ENCODE results near the gene KIF13A. TPM values are rescaled to one million over a fixed set of nuclear protein-coding genes. Genes with fewer than 3 reads are reported as not detected.

Gene KIF13A
- polyA plus RNA-seq, 1 experiment: 57.7 TPM

DNA sequence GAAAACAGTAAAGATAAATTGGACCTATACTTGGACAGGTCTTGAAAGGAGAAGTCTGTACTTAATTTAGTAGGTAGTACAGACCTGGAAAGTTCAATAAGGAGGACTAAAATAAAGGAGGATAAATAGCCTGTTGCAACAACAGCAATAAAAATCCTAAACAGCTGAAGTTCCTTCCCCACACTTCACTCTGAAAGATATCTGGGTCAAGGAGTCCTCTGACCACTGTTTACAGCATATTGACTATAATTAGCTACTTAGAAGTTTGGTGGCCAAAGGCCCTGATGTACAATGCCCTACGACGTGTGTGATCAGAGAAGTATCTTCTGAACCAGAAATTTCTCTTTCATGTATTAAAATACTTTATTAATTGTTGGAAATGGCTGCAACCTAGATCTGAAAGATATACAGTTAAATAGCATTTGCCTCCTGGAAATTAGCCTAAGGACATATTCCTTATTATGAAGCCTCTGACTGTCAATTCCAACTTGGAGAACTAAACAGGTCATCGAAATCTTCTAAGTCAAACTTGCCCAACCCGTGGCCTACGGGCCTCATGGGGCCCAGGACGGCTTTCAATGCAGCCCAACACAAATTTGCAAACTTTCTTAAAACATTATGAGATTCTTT is 82.8 kb downstream of the KIF13A start:
- POLR2A ChIA-PET: no interaction called here
- CTCF ChIA-PET: no interaction called here
- H3K27ac ChIP-seq (ENCODE audit: low read depth, low read length): peak overlapping the region; percentile 57
- no peak for TF ChIP-seq CTCF (IDR thresholded peaks at IDR 0.05; ENCODE audit: low read depth, low read length)
- no peak overlapping the region for H3K4me3 ChIP-seq (ENCODE audit: low read depth, low read length)
- no peaks in the 10 kb centered on the region; the same call in 1 of the 2 replicates for H3K9me3 ChIP-seq (ENCODE audit: control insufficient read depth, insufficient read depth, low read length)
- H3K27me3 ChIP-seq (ENCODE audit: control insufficient read depth, insufficient read depth, low read length): no peaks in the 10 kb centered on the region
- DNase-seq (ENCODE audit: low read depth, low spot score): no peak

GRCh38 chr6:17902974-17903373 is 84.5 kb downstream of the KIF13A start:
- Histone ChIP-seq H3K27me3 (ENCODE audit: control insufficient read depth, insufficient read depth, low read length) (no peaks in the 10 kb centered on the region), H3K27ac (ENCODE audit: low read depth, low read length) (no peak overlapping the region), H3K9me3 (ENCODE audit: control insufficient read depth, insufficient read depth, low read length) (no peaks in the 10 kb centered on the region; the same call in 1 of the 2 replicates), H3K4me3 (ENCODE audit: low read depth, low read length) (no peak overlapping the region)
- no peak for TF ChIP-seq CTCF (IDR thresholded peaks at IDR 0.05; ENCODE audit: low read depth, low read length)
- ChIA-PET CTCF (interaction anchor here (0.5 kb wide), 1 partner anchor 34 kb away, joined by 6 read pairs; no protein-coding TSS in a partner anchor), POLR2A (no interaction called here)
- DNase-seq (ENCODE audit: low read depth, low spot score): no peak

DNA sequence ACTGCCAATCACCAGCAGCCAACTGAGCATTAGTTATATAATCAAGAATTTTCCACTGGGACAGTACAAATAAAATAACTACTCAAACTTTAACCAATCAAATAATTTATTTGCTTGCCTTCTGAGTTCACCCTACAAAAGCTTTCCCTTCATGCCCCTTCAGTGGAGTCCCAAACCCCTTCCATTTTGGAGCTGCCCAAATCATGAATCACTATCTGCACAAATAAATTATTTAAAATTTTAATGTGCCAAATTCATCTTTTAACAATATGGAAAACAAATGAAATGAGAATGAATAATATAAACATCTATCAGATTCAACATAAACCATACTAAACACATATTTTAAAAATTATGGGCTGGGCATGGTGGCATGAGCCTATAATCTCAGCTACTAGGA is 85.9 kb downstream of the KIF13A start:
- ChIA-PET CTCF (interaction anchor here (0.6 kb wide), 1 partner anchor 87 kb away, joined by 7 read pairs; no protein-coding TSS in a partner anchor), POLR2A (no interaction called here)
- H3K9me3 ChIP-seq (ENCODE audit: control insufficient read depth, insufficient read depth, low read length): no peaks in the 10 kb centered on the region; the same call in 1 of the 2 replicates
- no peak for DNase-seq (ENCODE audit: low read depth, low spot score)
- H3K27me3 ChIP-seq (ENCODE audit: control insufficient read depth, insufficient read depth, low read length): no peaks in the 10 kb centered on the region
- H3K27ac ChIP-seq (ENCODE audit: low read depth, low read length): no peak overlapping the region
- no peak overlapping the region for H3K4me3 ChIP-seq (ENCODE audit: low read depth, low read length)
- TF ChIP-seq CTCF (IDR thresholded peaks at IDR 0.05; ENCODE audit: low read depth, low read length): no peak

DNA sequence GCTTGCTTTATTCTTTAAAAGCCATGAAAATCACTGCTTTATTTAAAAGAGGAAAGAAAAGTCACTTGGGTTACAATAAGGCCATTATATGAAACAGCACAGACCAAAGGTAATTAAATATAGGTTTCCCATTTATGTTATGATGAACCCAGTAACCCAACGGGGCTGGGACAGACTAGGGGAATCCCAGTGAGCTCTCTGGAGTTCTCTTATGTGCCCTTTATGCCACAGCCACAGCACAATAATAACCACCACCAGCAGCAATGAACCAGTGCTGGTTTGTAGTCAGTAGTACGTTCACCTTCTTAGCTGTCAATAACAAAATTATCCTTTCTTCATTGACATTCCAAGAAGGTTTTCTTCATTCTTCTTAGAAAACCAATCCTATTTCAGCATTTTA is 87.4 kb downstream of the KIF13A start:
- ChIA-PET POLR2A (no interaction called here), CTCF (no interaction called here)
- Histone ChIP-seq H3K9me3 (ENCODE audit: control insufficient read depth, insufficient read depth, low read length) (peaks cover 9% of the 10 kb centered on the region), H3K27me3 (ENCODE audit: control insufficient read depth, insufficient read depth, low read length) (no peaks in the 10 kb centered on the region), H3K4me3 (ENCODE audit: low read depth, low read length) (no peak overlapping the region), H3K27ac (ENCODE audit: low read depth, low read length) (no peak overlapping the region)
- no peak for TF ChIP-seq CTCF (IDR thresholded peaks at IDR 0.05; ENCODE audit: low read depth, low read length)
- DNase-seq (ENCODE audit: low read depth, low spot score): no peak

GRCh38 chr6:17899491-17899890 is 87.9 kb downstream of the KIF13A start:
- Histone ChIP-seq H3K27me3 (ENCODE audit: control insufficient read depth, insufficient read depth, low read length) (no peaks in the 10 kb centered on the region), H3K27ac (ENCODE audit: low read depth, low read length) (no peak overlapping the region), H3K4me3 (ENCODE audit: low read depth, low read length) (no peak overlapping the region), H3K9me3 (ENCODE audit: control insufficient read depth, insufficient read depth, low read length) (peaks cover 9% of the 10 kb centered on the region)
- TF ChIP-seq CTCF (IDR thresholded peaks at IDR 0.05; ENCODE audit: low read depth, low read length): no peak
- no peak for DNase-seq (ENCODE audit: low read depth, low spot score)
- ChIA-PET POLR2A (no interaction called here), CTCF (no interaction called here)
